Colon (tissue), 2 donors: ENCODE data around the gene ATP6V1G2.
"Not testable (repeated sequence)": the region's sequence is repeated elsewhere in the genome, so short reads cannot be mapped to it uniquely, and the experiment has no call there.

ENCODE experiments used
- FAIRE-seq: peaks from 2 replicates; lab custom pipeline; 2012; peaks lifted over from hg19 to GRCh38; lab: Jason Lieb, UNC
- donor health status: control.
- donor health status: control.

Gene ATP6V1G2

GRCh38 chr6:31575952-31576685 lies 29.7 kb upstream of the ATP6V1G2 start:
- FAIRE-seq, result no peak

GRCh38 chr6:31575335-31575901 lies 29.0 kb upstream of the ATP6V1G2 start, which contains the start of gene TNF:
TSS of gene TNF (plus strand) at chr6:31575565. CDS start at chr6:31575742, 177 bp downstream.
- FAIRE-seq, result no peak

- FAIRE-seq, result no peak
Observed at GRCh38 chr6:31574106-31575061, 28.0 kb upstream of the ATP6V1G2 start.

- FAIRE-seq, result no peak
Observed at GRCh38 chr6:31573239-31574105, 27.1 kb upstream of the ATP6V1G2 start.

GRCh38 chr6:31572041-31572911 lies 25.9 kb upstream of the ATP6V1G2 start, which contains the start of gene LTA:
TSS of gene LTA (plus strand) at chr6:31572289. CDS start at chr6:31572743, 454 bp downstream.
- no peak for FAIRE-seq

- no peak for FAIRE-seq
Observed at GRCh38 chr6:31569861-31570536, 23.6 kb upstream of the ATP6V1G2 start.

GRCh38 chr6:31568537-31568961 lies 22.1 kb upstream of the ATP6V1G2 start:
- FAIRE-seq, result no peak

GRCh38 chr6:31567531-31568370 lies 21.3 kb upstream of the ATP6V1G2 start:
- no peak for FAIRE-seq

- FAIRE-seq, result no peak
Observed at GRCh38 chr6:31560697-31561058, 14.3 kb upstream of the ATP6V1G2 start.

GRCh38 chr6:31559958-31560696 lies 13.7 kb upstream of the ATP6V1G2 start:
- FAIRE-seq, result no peak

- FAIRE-seq, result no peak
Observed at GRCh38 chr6:31559606-31559957, 13.2 kb upstream of the ATP6V1G2 start.

GRCh38 chr6:31558631-31559500 lies 12.5 kb upstream of the ATP6V1G2 start:
- FAIRE-seq, result no peak

- FAIRE-seq, result no peak
Observed at GRCh38 chr6:31558318-31558625, 11.9 kb upstream of the ATP6V1G2 start.

- no peak for FAIRE-seq
Observed at GRCh38 chr6:31557443-31558317, 11.3 kb upstream of the ATP6V1G2 start.

GRCh38 chr6:31556307-31556706 lies 9.9 kb upstream of the ATP6V1G2 start:
- FAIRE-seq, result no peak

- FAIRE-seq, result not testable (repeated sequence)
Observed at GRCh38 chr6:31551371-31551770, 5.0 kb upstream of the ATP6V1G2 start.

GRCh38 chr6:31548544-31548873 lies 2.1 kb upstream of the ATP6V1G2 start:
- no peak for FAIRE-seq
